A549 (cell line): ENCODE results near the gene MYO15B. TPM values are rescaled to one million over a fixed set of nuclear protein-coding genes. Genes with fewer than 3 reads are reported as not detected.

Source experiments
- ATAC-seq, 2 experiments: fragments of 200-7000 bp in 1 of 2; fragments of >200 bp in 1 of 2; cut with Nextera tagmentation in 1 of 2; cut with Tn5 transposase in 1 of 2; 3 replicates each; pipeline versions ENCODE4 v1.8.0 to v1.9.1; 2018 to 2020; ENCODE audit warnings: mild to moderate bottlenecking in 1 of 2, moderate library complexity in 1 of 2
- CTCF ChIA-PET: fragments of 300-600 bp; sonication (Branson Sonifier 250); formaldehyde crosslinking; extraction: SDS; loops from one replicate; lab custom pipeline; 2021; ENCODE audit warnings: antibody characterized with exemption, inconsistent platforms; lab: Yijun Ruan, JAX
- POLR2A ChIA-PET: fragments of 350-600 bp; formaldehyde crosslinking; extraction: SDS; loops from one replicate; lab custom pipeline; 2021; ENCODE audit warnings: antibody characterized with exemption, inconsistent platforms; lab: Yijun Ruan, JAX
- DNase-seq, 2 experiments: peaks; one replicate each; pipeline versions ENCODE4 v3.0.0 to v3.0.0-alpha.2; 2011 to 2016; ENCODE audit warnings: low read depth in 1 of 2, low spot score in 1 of 2
- FAIRE-seq: peaks from 2 replicates; lab custom pipeline; 2011; peaks lifted over from hg19 to GRCh38; lab: Jason Lieb, UNC
- H3K27ac ChIP-seq, 2 experiments: fragments of >200 bp; sonication (Bioruptor Twin); formaldehyde crosslinking; 3 replicates each; pipeline ENCODE4 v1.5.1; 2016 to 2017
- H3K4me1 ChIP-seq: fragments of >200 bp; sonication (Bioruptor Twin); formaldehyde crosslinking; 3 replicates; pipeline ENCODE4 v1.6.1; 2016
- H3K4me2 ChIP-seq: fragments of >200 bp; sonication (Bioruptor Twin); formaldehyde crosslinking; 3 replicates; pipeline ENCODE4 v1.6.1; 2016
- H3K4me3 ChIP-seq: fragments of >200 bp; sonication (Bioruptor Twin); formaldehyde crosslinking; 3 replicates; pipeline ENCODE4 v1.5.1; 2016
- H3K9me3 ChIP-seq: fragments of >200 bp; sonication (Bioruptor Twin); formaldehyde crosslinking; 3 replicates; pipeline ENCODE4 v1.6.1; 2016
- ESRRA ChIP-seq: fragments of 150-350 bp; IDR thresholded peaks from 2 replicates; pipeline ENCODE4 v1.6.1; 2014; ENCODE audit warnings: mild to moderate bottlenecking, low read length, borderline replicate concordance
- GATA3 ChIP-seq: IDR thresholded peaks from 2 replicates; pipeline ENCODE4 v1.6.1; 2012; ENCODE audit warnings: borderline replicate concordance
- HOXB13 ChIP-seq: fragments of 250-450 bp; sonication (Bioruptor Pico); IDR thresholded peaks from 2 replicates; pipeline ENCODE4 v1.5.0; 2020; ENCODE audit warnings: low read depth, mild to moderate bottlenecking, moderate library complexity
- JUN ChIP-seq, 2 experiments: fragments of >200 bp; sonication (Bioruptor Twin); formaldehyde crosslinking; IDR thresholded peaks; 2 replicates in 1 of 2; 3 replicates in 1 of 2; pipeline ENCODE4 v1.6.1; 2016 to 2017
- NPAS2 ChIP-seq: fragments of 250-450 bp; sonication (Bioruptor Pico); IDR thresholded peaks from 2 replicates; pipeline ENCODE4 v1.8.0; 2022; ENCODE audit warnings: mild to moderate bottlenecking, moderate library complexity, borderline replicate concordance
- PBX3 ChIP-seq: IDR thresholded peaks from 2 replicates; pipeline ENCODE4 v1.6.1; 2012
- RAD21 ChIP-seq, 2 experiments: fragments of >200 bp in 1 of 2; sonication (Bioruptor Twin) in 1 of 2; formaldehyde crosslinking in 1 of 2; IDR thresholded peaks in 1 of 2; conservative IDR thresholded peaks in 1 of 2; 2 replicates in 1 of 2; 3 replicates in 1 of 2; pipeline ENCODE4 v1.6.1; 2012 to 2018; ENCODE audit warnings: inconsistent platforms in 1 of 2
- SMC3 ChIP-seq: fragments of >200 bp; sonication (Bioruptor Twin); formaldehyde crosslinking; IDR thresholded peaks from 3 replicates; pipeline ENCODE4 v1.6.1; 2018; ENCODE audit warnings: inconsistent platforms
- ZC3H11A ChIP-seq: fragments of 450-650 bp; IDR thresholded peaks from 2 replicates; pipeline ENCODE4 v1.6.1; 2014; ENCODE audit warnings: antibody characterized with exemption, mild to moderate bottlenecking
- ZNF302 ChIP-seq: fragments of 250-450 bp; sonication (Bioruptor Pico); IDR thresholded peaks from 2 replicates; pipeline ENCODE4 v1.9.0; 2021; ENCODE audit warnings: inconsistent platforms, mild to moderate bottlenecking, moderate library complexity
- ZSCAN20 ChIP-seq: fragments of 250-450 bp; sonication (Bioruptor Pico); IDR thresholded peaks from 2 replicates; pipeline ENCODE4 v1.8.0; 2022; ENCODE audit warnings: mild to moderate bottlenecking, moderate library complexity
- WGBS: methylation state at CpG from one replicate; pipeline ENCODE4 v1.1.6; 2017; ENCODE audit errors: missing lambda C conversion rate; 5-methylcytosine and 5-hydroxymethylcytosine counted together
- polyA plus RNA-seq, 4 experiments: library from polyadenylated mRNA; depleted of rRNA in 3 of 4; stranded (reverse); fragments of >200 nt; fragmentation: RNase III in 1 of 4; extraction: RNeasy Plus Mini Kit Qiagen cat#74134 plus additional on column Dnase treatment in 1 of 4; gene quantifications; 2 replicates in 3 of 4; 3 replicates in 1 of 4; pipeline ENCODE4 v1.2.3, GENCODE V29; 2011 to 2017
- TF ChIP-seq, protein P1 (sequence below): fragments of >200 bp; sonication (Bioruptor Twin); formaldehyde crosslinking; IDR thresholded peaks from 3 replicates; pipeline ENCODE4 v1.5.1; 2016
- TF ChIP-seq, protein P2 (sequence below): IDR thresholded peaks from 2 replicates; pipeline ENCODE4 v1.6.1; 2012; ENCODE audit warnings: low read depth, borderline replicate concordance
- TF ChIP-seq, protein P3 (sequence below): IDR thresholded peaks from 2 replicates; pipeline ENCODE4 v1.6.1; 2012

Gene MYO15B
- polyA plus RNA-seq, 2 of the 4 experiments (the other 2 are of a cell fraction) = 12.4 to 33.9 TPM

- TF ChIP-seq, protein P1, sequence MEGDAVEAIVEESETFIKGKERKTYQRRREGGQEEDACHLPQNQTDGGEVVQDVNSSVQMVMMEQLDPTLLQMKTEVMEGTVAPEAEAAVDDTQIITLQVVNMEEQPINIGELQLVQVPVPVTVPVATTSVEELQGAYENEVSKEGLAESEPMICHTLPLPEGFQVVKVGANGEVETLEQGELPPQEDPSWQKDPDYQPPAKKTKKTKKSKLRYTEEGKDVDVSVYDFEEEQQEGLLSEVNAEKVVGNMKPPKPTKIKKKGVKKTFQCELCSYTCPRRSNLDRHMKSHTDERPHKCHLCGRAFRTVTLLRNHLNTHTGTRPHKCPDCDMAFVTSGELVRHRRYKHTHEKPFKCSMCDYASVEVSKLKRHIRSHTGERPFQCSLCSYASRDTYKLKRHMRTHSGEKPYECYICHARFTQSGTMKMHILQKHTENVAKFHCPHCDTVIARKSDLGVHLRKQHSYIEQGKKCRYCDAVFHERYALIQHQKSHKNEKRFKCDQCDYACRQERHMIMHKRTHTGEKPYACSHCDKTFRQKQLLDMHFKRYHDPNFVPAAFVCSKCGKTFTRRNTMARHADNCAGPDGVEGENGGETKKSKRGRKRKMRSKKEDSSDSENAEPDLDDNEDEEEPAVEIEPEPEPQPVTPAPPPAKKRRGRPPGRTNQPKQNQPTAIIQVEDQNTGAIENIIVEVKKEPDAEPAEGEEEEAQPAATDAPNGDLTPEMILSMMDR = peak; percentile 98
- TF ChIP-seq ZNF302 (CRISPR knock-in tag) = no peak
- TF ChIP-seq, protein P2, sequence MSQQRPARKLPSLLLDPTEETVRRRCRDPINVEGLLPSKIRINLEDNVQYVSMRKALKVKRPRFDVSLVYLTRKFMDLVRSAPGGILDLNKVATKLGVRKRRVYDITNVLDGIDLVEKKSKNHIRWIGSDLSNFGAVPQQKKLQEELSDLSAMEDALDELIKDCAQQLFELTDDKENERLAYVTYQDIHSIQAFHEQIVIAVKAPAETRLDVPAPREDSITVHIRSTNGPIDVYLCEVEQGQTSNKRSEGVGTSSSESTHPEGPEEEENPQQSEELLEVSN = no peak
- TF ChIP-seq ZSCAN20 (CRISPR knock-in tag) = no peak
- no peak for TF ChIP-seq PBX3
- TF ChIP-seq NPAS2 = no peak
- TF ChIP-seq, all 56 proteins: peak for 6
Observed at GRCh38 chr17:75632863-75633485, 45.4 kb downstream of the MYO15B start, which contains the start of gene SMIM5 (continued).

DNA sequence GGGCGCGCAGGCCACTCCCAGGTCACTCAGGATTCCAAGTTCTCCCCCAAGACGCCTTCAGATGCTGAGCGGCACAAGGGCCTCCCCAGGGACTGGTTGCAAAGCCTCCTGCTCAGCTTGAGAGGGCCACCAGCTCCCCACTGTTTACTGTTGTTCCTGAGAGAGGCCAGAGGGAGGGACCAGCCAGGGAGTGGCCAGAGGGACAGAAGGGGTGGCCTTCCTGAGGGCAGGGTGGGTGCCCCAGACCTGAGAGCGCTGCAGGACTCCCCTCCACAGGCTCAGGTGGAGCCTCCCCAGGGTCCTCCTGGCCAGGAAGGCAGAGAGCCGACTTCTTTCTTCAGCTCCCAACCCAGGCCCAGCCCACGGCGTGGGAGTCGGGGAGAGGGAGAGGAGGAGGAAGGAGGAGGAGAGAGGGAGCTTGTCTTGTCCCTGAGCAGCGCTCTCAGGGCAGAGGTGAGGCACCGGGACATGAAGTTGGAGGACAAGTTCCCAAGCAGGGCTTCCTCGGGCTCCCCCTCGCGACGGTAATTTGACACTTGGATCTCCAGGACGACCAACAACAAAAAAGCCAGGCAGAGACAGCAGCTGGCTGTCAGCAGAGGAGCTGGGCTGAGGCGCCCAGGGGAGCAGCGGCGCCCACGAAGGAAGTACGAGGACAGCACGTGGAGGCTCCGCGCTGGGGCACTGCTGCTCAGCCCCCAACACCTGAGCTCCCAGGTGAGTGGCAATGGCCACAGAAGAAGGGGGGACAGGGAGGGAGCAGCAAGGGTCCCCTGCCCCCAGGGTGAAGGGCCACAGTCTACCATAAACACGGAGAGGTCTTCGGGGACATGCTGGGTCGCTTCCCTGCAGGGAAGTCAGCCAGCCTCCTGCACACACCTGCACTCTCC lies 46.1 kb downstream of the MYO15B start:
- no peaks in the 10 kb centered on the region for H3K9me3 ChIP-seq
- 26% methylated on average over 25 of the region's 27 CpGs for WGBS
- POLR2A ChIA-PET = interaction anchor here (0.6 to 2.0 kb wide), 9 partner anchors 9 to 146 kb away, joined by 3 to 7 read pairs (median 4); partner anchors contain the start of genes RECQL5 and SAP30BP
- ATAC-seq = peak; percentile 70 to 83
- H3K27ac ChIP-seq = peak overlapping the region; percentile 56 to 86
- H3K4me1 ChIP-seq = peaks cover 19% of the 10 kb centered on the region
- CTCF ChIA-PET = interaction anchor here (0.6 to 51.3 kb wide), 66 partner anchors 1 to 372 kb away, joined by 3 to 2254 read pairs (median 5); partner anchors contain the start of genes GALK1, GGA3, ITGB4 and LLGL2
- peak; percentile 84 for FAIRE-seq
- peak overlapping the region; percentile 64 for H3K4me2 ChIP-seq
- DNase-seq = peak; percentile 90 to 98
- TF ChIP-seq, protein P1 = peak; percentile 71
- peak; percentile 64 for TF ChIP-seq SMC3
- 0 out of 2 replicates have a peak, but pooled peaks have one; percentile 10 for TF ChIP-seq GATA3
- TF ChIP-seq JUN (IDR thresholded peaks at IDR 0.05) = peak in 1 of 2 experiments; percentile 13; a peak in 1 of 5 replicates
- no peak for TF ChIP-seq ZC3H11A
- TF ChIP-seq HOXB13 (CRISPR knock-in tag) = no peak
- peak; percentile 70; the same call in 1 of the 2 replicates for TF ChIP-seq ESRRA
- TF ChIP-seq, protein P3, sequence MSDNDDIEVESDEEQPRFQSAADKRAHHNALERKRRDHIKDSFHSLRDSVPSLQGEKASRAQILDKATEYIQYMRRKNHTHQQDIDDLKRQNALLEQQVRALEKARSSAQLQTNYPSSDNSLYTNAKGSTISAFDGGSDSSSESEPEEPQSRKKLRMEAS = peak; percentile 22; the same call in 1 of the 2 replicates
- TF ChIP-seq RAD21 (conservative IDR thresholded peaks at IDR 0.05 in 1 of 2, IDR thresholded peaks at IDR 0.05 in 1 of 2) = peak; percentile 57 to 58
- no peak overlapping the region for H3K4me3 ChIP-seq
